AG04450 (cell line): ENCODE measurements around the gene DGUOK. TPM values are rescaled to one million over a fixed set of nuclear protein-coding genes. Genes with fewer than 3 reads are reported as not detected.
A peak's percentile ranks its signal among the peaks of the same experiment; 100 is the strongest.

Experiments
- CTCF ChIA-PET: fragments of 300-600, 350-600 bp; formaldehyde crosslinking; extraction: SDS; loops from one replicate; lab custom pipeline; 2022; ENCODE audit warnings: antibody characterized with exemption, inconsistent platforms; lab: Charles Lee
- POLR2A ChIA-PET: fragments of 350-600 bp; formaldehyde crosslinking; extraction: SDS; loops from one replicate; lab custom pipeline; 2021; ENCODE audit warnings: antibody characterized with exemption, inconsistent platforms; lab: Yijun Ruan, JAX
- DNase-seq: peaks from one replicate; pipeline ENCODE4 v3.0.0-alpha.2; 2011; ENCODE audit warnings: low read depth, low spot score
- H3K27ac ChIP-seq: one replicate; pipeline ENCODE4 v1.5.1; 2012; ENCODE audit warnings: low read depth, low read length, control low read depth
- H3K27me3 ChIP-seq: one replicate; pipeline ENCODE4 v1.6.0; 2012; ENCODE audit warnings: low read length; ENCODE audit not compliant: control insufficient read depth, insufficient read depth
- H3K4me3 ChIP-seq: 2 replicates; pipeline ENCODE4 v1.5.1; 2011; ENCODE audit warnings: mild to moderate bottlenecking, low read depth, low read length, control low read depth
- H3K9me3 ChIP-seq: 2 replicates; pipeline ENCODE4 v1.5.1; 2012; ENCODE audit warnings: low read length; ENCODE audit not compliant: control insufficient read depth, insufficient read depth
- CTCF ChIP-seq: IDR thresholded peaks from 2 replicates; pipeline ENCODE4 v1.5.1; 2011; ENCODE audit warnings: low read depth, low read length, control low read depth, inconsistent platforms
- polyA plus RNA-seq: library from polyadenylated mRNA; depleted of rRNA; stranded (reverse); fragments of >200 nt; gene quantifications from 2 replicates; pipeline ENCODE4 v1.2.3, GENCODE V29; 2011

Gene DGUOK
- polyA plus RNA-seq, 1 experiment = 101 TPM

GRCh38 chr2:73895473-73895872, 31.2 kb upstream of the DGUOK start:
- DNase-seq = no peak
- Histone ChIP-seq H3K27ac (no peak overlapping the region), H3K27me3 (no peaks in the 10 kb centered on the region), H3K9me3 (no peaks in the 10 kb centered on the region), H3K4me3 (peak overlapping the region; percentile 70)
- ChIA-PET CTCF (interaction anchor here (0.6 to 1.4 kb wide), 3 partner anchors 23 to 225 kb away, joined by 4 to 6 read pairs (median 5); no protein-coding TSS in a partner anchor), POLR2A (interaction anchor here (0.6 to 2.1 kb wide), 2 partner anchors 57 to 67 kb away, joined by 3 to 8 read pairs; partner anchors contain the start of gene STAMBP)
- TF ChIP-seq CTCF = no peak

GRCh38 chr2:73896362-73897239, 30.1 kb upstream of the DGUOK start:
- Histone ChIP-seq H3K27me3 (no peaks in the 10 kb centered on the region), H3K27ac (peak overlapping the region; percentile 53), H3K4me3 (peak overlapping the region; percentile 70), H3K9me3 (no peaks in the 10 kb centered on the region)
- TF ChIP-seq CTCF = no peak
- no peak for DNase-seq
- CTCF ChIA-PET = interaction anchor here (0.6 to 1.4 kb wide), 3 partner anchors 24 to 224 kb away, joined by 3 to 5 read pairs (median 4); no protein-coding TSS in a partner anchor
- POLR2A ChIA-PET = interaction anchor here (0.6 to 1.2 kb wide), 2 partner anchors 58 to 73 kb away, joined by 3 to 4 read pairs; no protein-coding TSS in a partner anchor

- ChIA-PET POLR2A (interaction anchor here (1.2 kb wide), 1 partner anchor 73 kb away, joined by 4 read pairs; no protein-coding TSS in a partner anchor), CTCF (interaction anchor here (0.7 kb wide), 1 partner anchor 70 kb away, joined by 3 read pairs; no protein-coding TSS in a partner anchor)
- H3K4me3 ChIP-seq = peak overlapping the region; percentile 70
- no peak overlapping the region for H3K27ac ChIP-seq
- H3K9me3 ChIP-seq = no peaks in the 10 kb centered on the region
- no peaks in the 10 kb centered on the region for H3K27me3 ChIP-seq
- TF ChIP-seq CTCF = no peak
- no peak for DNase-seq
Measured at GRCh38 chr2:73897240-73897583, 29.5 kb upstream of the DGUOK start.

- ChIA-PET POLR2A (interaction anchor here (0.6 kb wide), 1 partner anchor 149 kb away, joined by 3 read pairs; no protein-coding TSS in a partner anchor), CTCF (no interaction called here)
- Histone ChIP-seq H3K27ac (no peak overlapping the region), H3K27me3 (no peaks in the 10 kb centered on the region), H3K9me3 (no peaks in the 10 kb centered on the region), H3K4me3 (no peak overlapping the region)
- no peak for DNase-seq
- no peak for TF ChIP-seq CTCF
Measured at GRCh38 chr2:73897934-73898333, 28.7 kb upstream of the DGUOK start.
